K562 (cell line): ENCODE data around the gene TMEM30A. TPM values are rescaled to one million over a fixed set of nuclear protein-coding genes. Genes with fewer than 3 reads are reported as not detected.
A peak's percentile ranks its signal among the peaks of the same experiment; 100 is the strongest.

ENCODE experiments used
- ATAC-seq: fragments of 200-7000 bp; cut with Tn5 transposase; 3 replicates; pipeline ENCODE4 v1.9.1; 2020; ENCODE audit warnings: moderate library complexity
- BruUV-seq: library from RNA; stranded (reverse); fragments of 400-500 nt; replicated peaks from 2 replicates; lab custom pipeline; 2021; lab: Mats Ljungman, UMichigan
- CTCF ChIA-PET: fragments of 300-600 bp; formaldehyde crosslinking; extraction: SDS; loops from one replicate; lab custom pipeline; 2021; ENCODE audit warnings: low intra/inter-chr PET ratio; lab: Yijun Ruan, JAX
- POLR2A ChIA-PET: fragments of 300-600, 350-650 bp; sonication (Branson Sonifier 250); formaldehyde crosslinking; extraction: SDS; loops from one replicate; lab custom pipeline; 2021; ENCODE audit warnings: antibody characterized with exemption, inconsistent platforms; lab: Yijun Ruan, JAX
- DNase-seq, 4 experiments: peaks; one replicate each; pipeline versions ENCODE4 v3.0.0 to v3.0.0-alpha.2; 2011 to 2018; ENCODE audit warnings: low spot score in 3 of 4, mixed read lengths in 3 of 4; ENCODE audit errors: extremely low read depth in 1 of 4
- FAIRE-seq: peaks from 2 replicates; lab custom pipeline; 2011; peaks lifted over from hg19 to GRCh38; lab: Jason Lieb, UNC
- H2AFZ ChIP-seq: 2 replicates; pipeline ENCODE4 v1.6.0; 2011; ENCODE audit warnings: low read depth, low read length, control low read depth, inconsistent platforms
- H3K27ac ChIP-seq: fragments of 200-600 bp; 3 replicates; pipeline ENCODE4 v1.8.0; 2011; ENCODE audit warnings: low read depth, mild to moderate bottlenecking, control low read depth, inconsistent platforms, low read length, moderate library complexity, mixed read lengths; ENCODE audit errors: extremely low read depth
- H3K27me3 ChIP-seq, 2 experiments: fragments of 300-600 bp in 1 of 2; 2 replicates in 1 of 2; 3 replicates in 1 of 2; pipeline versions ENCODE4 v1.6.0 to v1.8.0; 2011; ENCODE audit warnings: inconsistent platforms in 2 of 2, low read length in 2 of 2, mild to moderate bottlenecking in 1 of 2, mixed read lengths in 1 of 2, moderate library complexity in 1 of 2; ENCODE audit not compliant: control insufficient read depth in 2 of 2, insufficient read depth in 2 of 2
- H3K36me3 ChIP-seq: fragments of 300-600 bp; 3 replicates; pipeline ENCODE4 v1.8.0; 2011; ENCODE audit warnings: mild to moderate bottlenecking, low read length, inconsistent platforms; ENCODE audit not compliant: control insufficient read depth, insufficient read depth
- H3K4me1 ChIP-seq, 2 experiments: fragments of 200-600 bp in 1 of 2; replicated peaks in 1 of 2; 2 replicates in 1 of 2; 3 replicates in 1 of 2; pipeline versions ENCODE4 v1.5.1 to v1.8.0; 2011; ENCODE audit warnings: inconsistent platforms in 2 of 2, low read length in 2 of 2, mild to moderate bottlenecking in 1 of 2, mixed read lengths in 1 of 2, moderate library complexity in 1 of 2; ENCODE audit not compliant: control insufficient read depth in 2 of 2, insufficient read depth in 2 of 2
- H3K4me2 ChIP-seq: 2 replicates; pipeline ENCODE4 v1.6.1; 2011; ENCODE audit warnings: low read length, control low read depth, inconsistent platforms, mixed read lengths; ENCODE audit not compliant: insufficient read depth
- H3K4me3 ChIP-seq: fragments of 200-600 bp; sonication (generic), shearing (Covaris generic); 2 replicates; pipeline ENCODE4 v1.5.1; 2016; ENCODE audit warnings: control low read depth, inconsistent platforms
- H3K79me2 ChIP-seq: fragments of 200-600 bp; 3 replicates; pipeline ENCODE4 v1.8.0; 2011; ENCODE audit warnings: low read length, inconsistent platforms; ENCODE audit not compliant: control insufficient read depth, insufficient read depth
- H3K9ac ChIP-seq, 2 experiments: 2 replicates each; pipeline versions ENCODE4 v1.6.0 to v1.6.1; 2011; ENCODE audit warnings: low read depth in 2 of 2, low read length in 2 of 2, control low read depth in 1 of 2, inconsistent platforms in 1 of 2, mild to moderate bottlenecking in 1 of 2, mixed read lengths in 1 of 2; ENCODE audit not compliant: insufficient read depth in 1 of 2
- H3K9me1 ChIP-seq: one replicate; pipeline ENCODE4 v1.6.0; 2011; ENCODE audit warnings: inconsistent platforms, mild to moderate bottlenecking, low read length, moderate library complexity; ENCODE audit not compliant: control insufficient read depth, insufficient read depth
- H3K9me3 ChIP-seq: replicated peaks from 2 replicates; pipeline ENCODE4 v1.5.1; 2011; ENCODE audit warnings: low read depth, low read length, inconsistent platforms; ENCODE audit not compliant: control insufficient read depth, insufficient read depth
- H4K20me1 ChIP-seq: replicated peaks from 2 replicates; pipeline ENCODE4 v1.6.1; 2011; ENCODE audit warnings: low read length, inconsistent platforms, mixed read lengths; ENCODE audit not compliant: control insufficient read depth, insufficient read depth
- ARID3B ChIP-seq: fragments of 250-450 bp; sonication (Bioruptor Pico); IDR thresholded peaks from 2 replicates; pipeline ENCODE4 v1.4.0; 2020; ENCODE audit warnings: borderline replicate concordance
- ATF3 ChIP-seq, 2 experiments: fragments of 450-650 bp in 1 of 2; sonication (generic) in 1 of 2; formaldehyde crosslinking in 1 of 2; IDR thresholded peaks in 1 of 2; conservative IDR thresholded peaks in 1 of 2; 2 replicates each; pipeline versions ENCODE4 v1.6.1 to v1.8.1; 2016 to 2023; ENCODE audit warnings: mild to moderate bottlenecking in 2 of 2, moderate library complexity in 2 of 2, inconsistent platforms in 1 of 2, missing genetic modification reagents in 1 of 2
- CEBPB ChIP-seq: fragments of 450-650 bp; IDR thresholded peaks from 2 replicates; pipeline ENCODE4 v1.6.1; 2016; ENCODE audit warnings: missing genetic modification characterization, missing compliant biosample characterization
- CEBPG ChIP-seq, 3 experiments: fragments of 200-800 bp in 1 of 3; sonication (Bioruptor generic) in 1 of 3; sonication (generic) in 1 of 3; formaldehyde crosslinking in 1 of 3; IDR thresholded peaks in 2 of 3; conservative IDR thresholded peaks in 1 of 3; 2 replicates each; pipeline versions ENCODE4 v1.6.1 to v1.8.0; 2016 to 2022; ENCODE audit warnings: missing compliant biosample characterization in 2 of 3, missing genetic modification characterization in 2 of 3, mild to moderate bottlenecking in 1 of 3, missing genetic modification reagents in 1 of 3
- FOXA3 ChIP-seq, 2 experiments: fragments of 450-650 bp in 1 of 2; sonication (generic) in 1 of 2; formaldehyde crosslinking; IDR thresholded peaks in 1 of 2; conservative IDR thresholded peaks in 1 of 2; 2 replicates each; pipeline versions ENCODE4 v1.4.0 to v1.8.0; 2020 to 2022; ENCODE audit warnings: mild to moderate bottlenecking in 2 of 2, missing genetic modification reagents in 1 of 2
- HEY1 ChIP-seq: fragments of 250-450 bp; sonication (Bioruptor Pico); IDR thresholded peaks from 2 replicates; pipeline ENCODE4 v1.5.0; 2020; ENCODE audit warnings: mild to moderate bottlenecking, moderate library complexity, borderline replicate concordance
- HNRNPK ChIP-seq: fragments of 200-400 bp; formaldehyde crosslinking; IDR thresholded peaks from one replicate; pipeline ENCODE4 v1.6.1; 2018; ENCODE audit warnings: mild to moderate bottlenecking, low read depth, low read length; ENCODE audit not compliant: poor library complexity, severe bottlenecking
- IFI16 ChIP-seq: fragments of 250-450 bp; sonication (Bioruptor Pico); IDR thresholded peaks from 2 replicates; pipeline ENCODE4 v2.1.2; 2022; ENCODE audit warnings: mild to moderate bottlenecking, inconsistent platforms
- MEF2D ChIP-seq: conservative IDR thresholded peaks from 2 replicates; pipeline ENCODE4 v1.6.1; 2016; ENCODE audit warnings: low read depth, missing genetic modification characterization, missing compliant biosample characterization
- ZNF398 ChIP-seq: fragments of 250-450 bp; sonication (Bioruptor Pico); IDR thresholded peaks from 2 replicates; pipeline ENCODE4 v1.8.0; 2021; ENCODE audit warnings: moderate library complexity, mild to moderate bottlenecking, inconsistent platforms
- WGBS: fragments of 100-300 bp; shearing (Covaris generic); methylation state at CpG from one replicate; pipeline ENCODE4 v1.1.6; 2016; ENCODE audit warnings: low coverage, mixed read lengths; ENCODE audit not compliant: insufficient coverage; ENCODE audit errors: missing lambda C conversion rate; 5-methylcytosine and 5-hydroxymethylcytosine counted together
- in situ Hi-C: fragments of 300-500 bp; cut with MboI; formaldehyde crosslinking; loops from 4 replicates; pipeline ENCODE4 v1.15.0; 2018; ENCODE audit warnings: inconsistent platforms, mixed read lengths
- intact Hi-C: fragments of 100-400 bp; cut with micrococcal nuclease; formaldehyde crosslinking; loops from 2 replicates; pipeline ENCODE4 v1.14.2; 2022
- polyA plus RNA-seq, 8 experiments: library from polyadenylated mRNA; depleted of rRNA in 4 of 8; stranded (reverse) in 5 of 8; unstranded in 3 of 8; fragments of >200 nt; fragmentation: Nextera tagmentation in 2 of 8; fragmentation: Illumina TruSeq in 1 of 8; extraction: Ambion mirVana in 2 of 8; extraction: Trizol in 1 of 8; gene quantifications; 2 replicates each; pipeline versions ENCODE4 v1.2.1 to v1.2.3, GENCODE V29; 2011 to 2014; ENCODE audit warnings: inconsistent platforms in 1 of 8, missing spikeins in 1 of 8
- total RNA-seq, 7 experiments: library from RNA; depleted of rRNA in 6 of 7; stranded (reverse); fragments of >200 nt in 6 of 7; fragmentation: Illumina TruSeq in 2 of 7; extraction: Trizol in 2 of 7; gene quantifications; 2 replicates each; pipeline versions ENCODE4 v1.2.1 to v1.2.3, GENCODE V29; 2011 to 2021; ENCODE audit warnings: low replicate concordance in 1 of 7
- TF ChIP-seq, protein P1 (sequence below): fragments of 250-450 bp; sonication (Bioruptor Pico); IDR thresholded peaks from 2 replicates; pipeline ENCODE4 v1.5.0; 2020; ENCODE audit warnings: mild to moderate bottlenecking

The TMEM30A gene
- total and polyA plus RNA-seq, 9 of the 15 experiments (the other 6 are each of a cell fraction or from before 2014, with no cell fraction given) = 6.5 to 31.2 (median 16.3) TPM

GRCh38 chr6:75329703-75330102 lies 45.1 kb upstream of the TMEM30A start (continued):
- TF ChIP-seq, protein P1, sequence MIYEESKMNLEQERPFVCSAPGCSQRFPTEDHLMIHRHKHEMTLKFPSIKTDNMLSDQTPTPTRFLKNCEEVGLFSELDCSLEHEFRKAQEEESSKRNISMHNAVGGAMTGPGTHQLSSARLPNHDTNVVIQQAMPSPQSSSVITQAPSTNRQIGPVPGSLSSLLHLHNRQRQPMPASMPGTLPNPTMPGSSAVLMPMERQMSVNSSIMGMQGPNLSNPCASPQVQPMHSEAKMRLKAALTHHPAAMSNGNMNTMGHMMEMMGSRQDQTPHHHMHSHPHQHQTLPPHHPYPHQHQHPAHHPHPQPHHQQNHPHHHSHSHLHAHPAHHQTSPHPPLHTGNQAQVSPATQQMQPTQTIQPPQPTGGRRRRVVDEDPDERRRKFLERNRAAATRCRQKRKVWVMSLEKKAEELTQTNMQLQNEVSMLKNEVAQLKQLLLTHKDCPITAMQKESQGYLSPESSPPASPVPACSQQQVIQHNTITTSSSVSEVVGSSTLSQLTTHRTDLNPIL (CRISPR knock-in tag) = no peak

GRCh38 chr6:75327807-75328206 lies 43.2 kb upstream of the TMEM30A start:
- ATAC-seq = no peak
- Histone ChIP-seq H3K9me1 (no peaks in the 10 kb centered on the region), H3K36me3 (no peaks in the 10 kb centered on the region), H3K27ac (no peak overlapping the region), H4K20me1 (no peaks in the 10 kb centered on the region), H3K27me3 (peaks cover 3 to 5% of the 10 kb centered on the region in 2 experiments; a peak in 2 of 5 replicates), H3K4me1 (no peaks in the 10 kb centered on the region), H3K9ac (no peak overlapping the region), H3K4me2 (no peak overlapping the region), H2AFZ (no peak overlapping the region), H3K79me2 (no peaks in the 10 kb centered on the region), H3K4me3 (no peak overlapping the region), H3K9me3 (no peaks in the 10 kb centered on the region)
- ChIA-PET CTCF (no interaction called here), POLR2A (no interaction called here)
- BruUV-seq = no TSS peak
- no peak for FAIRE-seq
- in situ Hi-C loops = no loop called here
- DNase-seq = no peak
- TF ChIP-seq FOXA3 (CRISPR knock-in tag; conservative IDR thresholded peaks at IDR 0.05 in 1 of 2, IDR thresholded peaks at IDR 0.05 in 1 of 2) (no peak), IFI16 (no peak), ZNF398 (CRISPR knock-in tag) (no peak), CEBPB (peak; percentile 42), HNRNPK (no peak), CEBPG (CRISPR knock-in tag; IDR thresholded peaks at IDR 0.05) (no peak), CEBPG (tag; conservative IDR thresholded peaks at IDR 0.05 in 1 of 2, IDR thresholded peaks at IDR 0.05 in 1 of 2) (peak; percentile 63 to 86), HEY1 (CRISPR knock-in tag) (no peak), ATF3 (IDR thresholded peaks at IDR 0.05) (peak; percentile 79), ATF3 (CRISPR knock-in tag; conservative IDR thresholded peaks at IDR 0.05) (no peak), MEF2D (no peak), ARID3B (no peak)
- intact Hi-C loops = no loop called here
- 0% methylated on average over 1 of the region's 1 CpG for WGBS
